ENCODE data around the gene KCND3. TPM values are rescaled to one million over a fixed set of nuclear protein-coding genes. Genes with fewer than 3 reads are reported as not detected.
A peak's percentile ranks its signal among the peaks of the same experiment; 100 is the strongest.

KCND3 gene
- total RNA-seq, 1 donor from 2014 or later = 0.06 TPM

GRCh38 chr1:111833334-111833733, 156.1 kb downstream of the KCND3 start:
- Histone ChIP-seq H3K36me3 (no peaks in the 10 kb centered on the region), H2AFZ (replicated peaks) (no peak overlapping the region), H3K4me1 (peaks cover 6% of the 10 kb centered on the region), H3K27ac (no peak overlapping the region), H3K4me2 (no peak overlapping the region), H3K9ac (no peak overlapping the region), H3K9me3 (ENCODE audit: low read depth) (no peaks in the 10 kb centered on the region), H3K4me3 (no peak overlapping the region), H3K27me3 (no peaks in the 10 kb centered on the region), H4K20me1 (ENCODE audit: low read depth) (no peaks in the 10 kb centered on the region), H3F3A (ENCODE audit: low read depth) (no peaks in the 10 kb centered on the region), H3K79me2 (ENCODE audit: low read depth) (no peaks in the 10 kb centered on the region)
- TF ChIP-seq EZH2phosphoT487 (IDR thresholded peaks at IDR 0.05) = no peak
- peak; percentile 7 for TF ChIP-seq CTCF (IDR thresholded peaks at IDR 0.05)
- Mint-ChIP-seq H3K9me3 (peaks cover 2% of the 10 kb centered on the region), H3K36me3 (no peaks in the 10 kb centered on the region), H3K4me3 (no peak overlapping the region), H3K4me1 (no peaks in the 10 kb centered on the region), H3K27ac (no peak overlapping the region), H3K27me3 (ENCODE audit: insufficient read depth, low read depth) (peaks cover 10% of the 10 kb centered on the region)
- DNase-seq (ENCODE audit: low spot score) = peak; percentile 61

DNA sequence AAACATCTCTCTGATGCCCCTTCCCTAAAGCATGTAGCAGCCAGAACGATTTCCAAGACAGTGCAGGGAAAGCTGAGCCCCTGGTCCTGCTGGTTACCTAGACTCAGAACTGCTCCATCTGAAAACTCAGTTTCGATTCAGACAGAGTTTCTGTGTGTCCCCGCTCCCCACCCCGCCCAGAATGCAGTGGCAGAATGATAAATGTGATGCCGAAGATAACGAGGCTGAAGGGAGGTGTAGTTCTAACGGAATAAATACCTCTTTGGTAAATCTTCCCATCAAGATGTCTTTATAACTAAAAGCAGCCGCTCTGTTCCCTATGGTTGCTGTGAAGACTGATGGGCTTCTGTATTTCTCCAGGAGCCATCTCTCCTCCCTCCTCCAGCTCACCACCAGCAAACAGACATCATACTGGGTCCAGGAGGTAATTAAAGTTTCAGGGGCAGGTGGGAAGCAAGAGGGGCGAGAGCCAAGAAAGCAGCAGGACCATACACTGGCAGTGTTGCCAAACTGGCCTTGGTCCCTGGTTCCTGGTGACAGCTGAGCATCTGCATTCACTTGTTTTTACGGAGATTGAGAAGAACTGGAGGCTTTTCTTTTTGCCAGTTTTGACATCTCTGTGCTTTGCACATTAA, 156.8 kb downstream of the KCND3 start:
- Histone ChIP-seq H3K4me2 (no peak overlapping the region), H3K27ac (no peak overlapping the region), H4K20me1 (ENCODE audit: low read depth) (no peaks in the 10 kb centered on the region), H3K9me3 (ENCODE audit: low read depth) (no peaks in the 10 kb centered on the region), H2AFZ (replicated peaks) (no peak overlapping the region), H3K9ac (no peak overlapping the region), H3K36me3 (no peaks in the 10 kb centered on the region), H3K4me1 (peaks cover 12% of the 10 kb centered on the region), H3F3A (ENCODE audit: low read depth) (no peaks in the 10 kb centered on the region), H3K27me3 (no peaks in the 10 kb centered on the region), H3K4me3 (no peak overlapping the region), H3K79me2 (ENCODE audit: low read depth) (no peaks in the 10 kb centered on the region)
- Mint-ChIP-seq H3K9me3 (peaks cover 2% of the 10 kb centered on the region), H3K36me3 (no peaks in the 10 kb centered on the region), H3K4me1 (no peaks in the 10 kb centered on the region), H3K27me3 (ENCODE audit: insufficient read depth, low read depth) (peaks cover 8% of the 10 kb centered on the region), H3K4me3 (no peak overlapping the region), H3K27ac (no peak overlapping the region)
- no peak for TF ChIP-seq EZH2 (IDR thresholded peaks at IDR 0.05)
- no peak for TF ChIP-seq EZH2phosphoT487 (IDR thresholded peaks at IDR 0.05)
- TF ChIP-seq CTCF (IDR thresholded peaks at IDR 0.05) = no peak
- DNase-seq (ENCODE audit: low spot score) = no peak

DNA sequence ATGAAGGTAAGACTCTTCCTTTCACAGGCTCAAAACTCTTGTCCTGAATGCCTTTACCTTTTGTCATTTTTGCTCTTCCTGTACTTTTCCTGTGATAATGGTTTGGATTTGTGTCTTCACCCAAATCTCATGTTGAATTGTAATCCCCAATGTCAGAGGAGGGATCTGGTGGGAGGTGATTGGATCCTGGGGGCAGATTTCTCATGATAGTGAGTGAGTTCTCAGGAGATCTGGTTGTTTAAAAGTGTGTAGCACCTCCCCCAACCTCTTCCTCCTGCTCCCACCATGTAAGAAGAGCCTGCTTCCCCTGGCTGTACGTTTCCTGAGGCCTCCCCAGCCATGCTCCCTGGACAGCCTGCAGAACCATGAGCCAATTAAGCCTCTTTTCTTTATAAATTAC, 158.3 kb downstream of the KCND3 start:
- Histone ChIP-seq H3F3A (ENCODE audit: low read depth) (no peaks in the 10 kb centered on the region), H3K27me3 (no peaks in the 10 kb centered on the region), H3K27ac (no peak overlapping the region), H3K9me3 (ENCODE audit: low read depth) (no peaks in the 10 kb centered on the region), H3K4me1 (peaks cover 15% of the 10 kb centered on the region), H2AFZ (replicated peaks) (no peak overlapping the region), H3K4me3 (no peak overlapping the region), H4K20me1 (ENCODE audit: low read depth) (no peaks in the 10 kb centered on the region), H3K4me2 (no peak overlapping the region), H3K9ac (no peak overlapping the region), H3K36me3 (no peaks in the 10 kb centered on the region), H3K79me2 (ENCODE audit: low read depth) (no peaks in the 10 kb centered on the region)
- Mint-ChIP-seq H3K36me3 (no peaks in the 10 kb centered on the region), H3K4me3 (no peak overlapping the region), H3K27ac (no peak overlapping the region), H3K4me1 (no peaks in the 10 kb centered on the region), H3K27me3 (ENCODE audit: insufficient read depth, low read depth) (peaks cover 8% of the 10 kb centered on the region), H3K9me3 (peaks cover under 1% of the 10 kb centered on the region)
- DNase-seq (ENCODE audit: low spot score) = no peak
- no peak for TF ChIP-seq CTCF (IDR thresholded peaks at IDR 0.05)
- TF ChIP-seq EZH2 (IDR thresholded peaks at IDR 0.05) = no peak
- no peak for TF ChIP-seq EZH2phosphoT487 (IDR thresholded peaks at IDR 0.05)

All from neural progenitor cell (in vitro differentiated cells).